RCC 7860 (cell line): ENCODE measurements around the gene ANXA11.

Experiments
- DNase-seq: peaks from one replicate; pipeline ENCODE4 v3.0.0-alpha.2; 2015; ENCODE audit warnings: low spot score
- FAIRE-seq: peaks from 2 replicates; lab custom pipeline; 2012; peaks lifted over from hg19 to GRCh38; lab: Jason Lieb, UNC

Gene ANXA11

DNA sequence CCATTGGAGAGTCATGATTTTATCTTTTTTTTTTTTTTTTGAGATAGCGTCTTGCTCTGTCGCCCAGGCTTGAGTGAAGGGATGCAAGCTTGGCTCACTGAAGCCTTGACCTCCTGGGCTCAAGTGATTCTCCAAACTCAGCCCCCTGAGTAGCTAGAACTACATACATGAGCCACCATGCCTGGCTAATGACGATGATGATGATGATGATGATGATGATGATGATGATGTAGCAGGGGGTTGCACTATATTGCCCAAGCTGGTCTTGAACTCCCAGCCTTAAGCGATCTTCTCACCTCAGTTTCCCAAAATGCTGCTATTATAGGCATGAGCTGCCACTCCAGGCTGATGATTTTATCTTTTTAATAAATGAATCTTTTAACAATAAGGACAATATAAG lies 86.7 kb downstream of the ANXA11 start:
- FAIRE-seq: no peak

GRCh38 chr10:80110986-80111385 lies 94.4 kb downstream of the ANXA11 start:
- FAIRE-seq: no peak
- no peak for DNase-seq

More for the DNA sequence above, 86.7 kb downstream of the ANXA11 start:
- no peak for DNase-seq

GRCh38 chr10:80108576-80109239 lies 96.6 kb downstream of the ANXA11 start:
- FAIRE-seq (no peak), DNase-seq (no peak)

- FAIRE-seq: no peak
- no peak for DNase-seq
These were observed 101.0 kb downstream of the ANXA11 start for GRCh38 chr10:80104066-80104926.
